Nephron (organoid): Measurements from ENCODE around the gene PATL2.

Experiments
- H3K27ac Mint-ChIP-seq, 3 experiments: 2 replicates each; pipeline ENCODE4 v1.8.0; 2020; ENCODE audit warnings: mixed read lengths in 3 of 3, mild to moderate bottlenecking in 2 of 3, moderate library complexity in 1 of 3
- H3K27me3 Mint-ChIP-seq: 2 replicates; pipeline ENCODE4 v1.8.0; 2021; ENCODE audit warnings: low read depth, mild to moderate bottlenecking, moderate library complexity, mixed read lengths
- H3K36me3 Mint-ChIP-seq: 2 replicates; pipeline ENCODE4 v1.8.0; 2020; ENCODE audit warnings: low read depth, mixed read lengths
- H3K4me1 Mint-ChIP-seq: 2 replicates; pipeline ENCODE4 v1.8.0; 2020; ENCODE audit warnings: mixed read lengths
- H3K4me3 Mint-ChIP-seq, 3 experiments: 2 replicates each; pipeline ENCODE4 v1.8.0; 2020; ENCODE audit warnings: mild to moderate bottlenecking in 3 of 3, mixed read lengths in 3 of 3, moderate library complexity in 2 of 3
- H3K9me3 Mint-ChIP-seq: 2 replicates; pipeline ENCODE4 v1.8.0; 2020; ENCODE audit warnings: mixed read lengths
- TF ChIP-seq, protein P1 (sequence below), 3 experiments: fragments of 200-600 bp; sonication (generic); IDR thresholded peaks; one replicate each; pipeline ENCODE4 v1.5.0; 2021; ENCODE audit warnings: antibody characterized with exemption in 3 of 3; ENCODE audit not compliant: unreplicated experiment in 3 of 3

The PATL2 gene

GRCh38 chr15:44676676-44677075, 34.4 kb downstream of the PATL2 start:
- Mint-ChIP-seq H3K4me3 (no peak overlapping the region), H3K27ac (no peak overlapping the region), H3K4me1 (no peaks in the 10 kb centered on the region), H3K9me3 (no peaks in the 10 kb centered on the region), H3K36me3 (no peaks in the 10 kb centered on the region), H3K27me3 (peaks cover 22% of the 10 kb centered on the region)
- TF ChIP-seq, protein P1, sequence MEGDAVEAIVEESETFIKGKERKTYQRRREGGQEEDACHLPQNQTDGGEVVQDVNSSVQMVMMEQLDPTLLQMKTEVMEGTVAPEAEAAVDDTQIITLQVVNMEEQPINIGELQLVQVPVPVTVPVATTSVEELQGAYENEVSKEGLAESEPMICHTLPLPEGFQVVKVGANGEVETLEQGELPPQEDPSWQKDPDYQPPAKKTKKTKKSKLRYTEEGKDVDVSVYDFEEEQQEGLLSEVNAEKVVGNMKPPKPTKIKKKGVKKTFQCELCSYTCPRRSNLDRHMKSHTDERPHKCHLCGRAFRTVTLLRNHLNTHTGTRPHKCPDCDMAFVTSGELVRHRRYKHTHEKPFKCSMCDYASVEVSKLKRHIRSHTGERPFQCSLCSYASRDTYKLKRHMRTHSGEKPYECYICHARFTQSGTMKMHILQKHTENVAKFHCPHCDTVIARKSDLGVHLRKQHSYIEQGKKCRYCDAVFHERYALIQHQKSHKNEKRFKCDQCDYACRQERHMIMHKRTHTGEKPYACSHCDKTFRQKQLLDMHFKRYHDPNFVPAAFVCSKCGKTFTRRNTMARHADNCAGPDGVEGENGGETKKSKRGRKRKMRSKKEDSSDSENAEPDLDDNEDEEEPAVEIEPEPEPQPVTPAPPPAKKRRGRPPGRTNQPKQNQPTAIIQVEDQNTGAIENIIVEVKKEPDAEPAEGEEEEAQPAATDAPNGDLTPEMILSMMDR (IDR thresholded peaks at IDR 0.05; ENCODE audit: unreplicated experiment in 3 of 3), result no peak

- TF ChIP-seq, protein P1 (IDR thresholded peaks at IDR 0.05; ENCODE audit: unreplicated experiment in 3 of 3), result no peak
- Mint-ChIP-seq H3K4me1 (no peaks in the 10 kb centered on the region), H3K36me3 (no peaks in the 10 kb centered on the region), H3K27ac (no peak overlapping the region), H3K27me3 (peaks cover 20% of the 10 kb centered on the region), H3K9me3 (no peaks in the 10 kb centered on the region), H3K4me3 (no peak overlapping the region)
Observed at GRCh38 chr15:44675911-44676310, 35.2 kb downstream of the PATL2 start.

- H3K36me3 Mint-ChIP-seq, result no peaks in the 10 kb centered on the region
Observed at GRCh38 chr15:44673639-44674038, 37.5 kb downstream of the PATL2 start.

DNA sequence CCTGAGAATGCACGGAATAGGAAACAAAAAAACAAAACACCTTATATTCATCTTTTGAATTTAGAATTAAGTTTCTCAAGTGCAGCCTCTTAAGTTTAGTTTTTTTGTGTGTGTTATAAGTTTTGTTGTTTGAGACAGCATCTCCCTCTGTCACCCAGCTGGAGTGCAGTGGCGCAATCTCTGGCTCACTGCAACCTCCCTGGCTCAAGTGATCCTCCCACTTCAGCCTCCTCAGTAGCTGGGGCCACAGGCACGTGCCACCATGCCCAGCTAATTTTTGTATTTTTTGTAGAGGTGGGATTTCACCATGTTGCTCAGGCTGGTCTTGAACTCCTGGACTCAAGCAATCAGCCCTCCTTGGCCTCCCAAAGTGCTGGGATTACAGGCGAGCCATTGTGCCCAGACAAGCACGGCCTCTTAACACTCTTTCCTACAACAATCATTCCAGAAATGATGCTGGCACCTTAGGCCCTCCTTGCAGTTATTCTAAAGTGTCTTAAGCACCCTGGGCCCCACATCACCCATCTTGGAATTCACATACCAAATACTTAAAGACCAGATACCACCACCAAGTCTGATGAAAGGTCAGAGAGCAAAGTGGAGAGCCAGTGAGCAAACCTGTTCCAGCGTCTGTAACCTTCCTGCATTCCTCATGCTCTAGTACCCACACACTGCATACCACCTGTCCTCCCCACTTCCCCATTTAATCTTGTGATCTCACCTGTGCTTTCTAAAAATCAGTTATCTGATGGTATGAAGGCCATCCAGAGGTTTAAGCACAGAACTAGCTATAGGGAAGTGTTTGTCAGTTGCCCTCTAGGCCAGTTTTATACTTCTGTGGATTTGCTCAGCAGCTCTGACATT, 40.8 kb downstream of the PATL2 start:
- Mint-ChIP-seq H3K27me3 (peaks cover 32% of the 10 kb centered on the region), H3K4me3 (no peak overlapping the region), H3K4me1 (no peaks in the 10 kb centered on the region), H3K27ac (peak overlapping the region in 1 of 3 experiments; percentile 52), H3K36me3 (no peaks in the 10 kb centered on the region), H3K9me3 (no peaks in the 10 kb centered on the region)
- TF ChIP-seq, protein P1 (IDR thresholded peaks at IDR 0.05; ENCODE audit: unreplicated experiment in 3 of 3), result no peak

More at GRCh38 chr15:44673639-44674038, 37.5 kb downstream of the PATL2 start:
- Mint-ChIP-seq H3K9me3 (no peaks in the 10 kb centered on the region), H3K4me1 (no peaks in the 10 kb centered on the region), H3K27ac (no peak overlapping the region), H3K27me3 (peaks cover 21% of the 10 kb centered on the region), H3K4me3 (no peak overlapping the region)
- TF ChIP-seq, protein P1 (IDR thresholded peaks at IDR 0.05; ENCODE audit: unreplicated experiment in 3 of 3), result no peak

- Mint-ChIP-seq H3K4me1 (peaks cover 2% of the 10 kb centered on the region), H3K9me3 (no peaks in the 10 kb centered on the region), H3K27ac (no peak overlapping the region), H3K36me3 (no peaks in the 10 kb centered on the region), H3K4me3 (no peak overlapping the region), H3K27me3 (peaks cover 32% of the 10 kb centered on the region)
- TF ChIP-seq, protein P1 (IDR thresholded peaks at IDR 0.05; ENCODE audit: unreplicated experiment in 3 of 3), result no peak
Observed at GRCh38 chr15:44668921-44669320, 42.2 kb downstream of the PATL2 start.

DNA sequence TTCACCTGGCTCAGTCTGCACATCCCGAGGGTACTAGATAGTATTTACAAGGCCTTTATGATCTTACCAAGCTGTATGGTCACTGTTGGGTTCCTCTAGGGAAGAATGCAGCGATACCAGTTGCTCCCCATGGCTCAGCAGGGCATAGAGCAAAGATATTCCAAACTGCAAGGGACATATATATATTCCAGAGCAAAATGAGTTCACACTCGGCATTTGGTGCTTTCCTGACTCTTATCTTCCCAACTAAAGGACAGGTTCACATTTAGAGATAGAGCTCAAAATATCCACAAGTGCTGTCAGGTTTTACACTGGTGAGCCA, 44.1 kb downstream of the PATL2 start:
- Mint-ChIP-seq H3K27me3 (peaks cover 28% of the 10 kb centered on the region), H3K4me1 (peaks cover 5% of the 10 kb centered on the region), H3K27ac (no peak overlapping the region), H3K4me3 (no peak overlapping the region), H3K36me3 (no peaks in the 10 kb centered on the region), H3K9me3 (no peaks in the 10 kb centered on the region)
- TF ChIP-seq, protein P1 (IDR thresholded peaks at IDR 0.05; ENCODE audit: unreplicated experiment in 3 of 3), result no peak
